ENCODE measurements around the gene ARHGEF10L.
A peak's percentile ranks its signal among the peaks of the same experiment; 100 is the strongest.

Gene ARHGEF10L

DNA sequence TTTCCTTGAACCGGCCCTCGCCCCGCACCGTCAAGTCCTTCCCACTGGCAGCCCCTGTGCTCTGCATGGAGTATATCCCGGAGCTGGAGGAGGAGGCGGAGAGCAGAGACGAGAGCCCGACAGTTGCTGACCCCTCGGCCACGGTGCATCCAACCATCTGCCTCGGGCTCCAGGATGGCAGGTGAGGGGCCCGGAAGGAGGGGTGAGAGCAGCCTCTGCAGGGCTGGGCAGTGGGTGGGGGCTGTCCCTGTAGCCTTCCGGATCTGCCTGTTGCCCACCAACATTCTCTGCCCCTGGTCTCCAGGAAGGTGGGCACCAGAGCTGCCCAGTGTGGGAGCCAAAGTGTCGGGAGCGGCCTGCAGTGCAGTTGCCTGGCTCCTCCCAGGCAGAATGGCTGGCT, 116.4 kb downstream of the ARHGEF10L start:
- no peak overlapping the region for H3K4me3 ChIP-seq (replicated peaks in 1 of 2; ENCODE audit: low read depth in 2 of 2, low read length in 2 of 2)
- DNase-seq (ENCODE audit: low read depth in 2 of 2): no peak
- TF ChIP-seq, protein P1, sequence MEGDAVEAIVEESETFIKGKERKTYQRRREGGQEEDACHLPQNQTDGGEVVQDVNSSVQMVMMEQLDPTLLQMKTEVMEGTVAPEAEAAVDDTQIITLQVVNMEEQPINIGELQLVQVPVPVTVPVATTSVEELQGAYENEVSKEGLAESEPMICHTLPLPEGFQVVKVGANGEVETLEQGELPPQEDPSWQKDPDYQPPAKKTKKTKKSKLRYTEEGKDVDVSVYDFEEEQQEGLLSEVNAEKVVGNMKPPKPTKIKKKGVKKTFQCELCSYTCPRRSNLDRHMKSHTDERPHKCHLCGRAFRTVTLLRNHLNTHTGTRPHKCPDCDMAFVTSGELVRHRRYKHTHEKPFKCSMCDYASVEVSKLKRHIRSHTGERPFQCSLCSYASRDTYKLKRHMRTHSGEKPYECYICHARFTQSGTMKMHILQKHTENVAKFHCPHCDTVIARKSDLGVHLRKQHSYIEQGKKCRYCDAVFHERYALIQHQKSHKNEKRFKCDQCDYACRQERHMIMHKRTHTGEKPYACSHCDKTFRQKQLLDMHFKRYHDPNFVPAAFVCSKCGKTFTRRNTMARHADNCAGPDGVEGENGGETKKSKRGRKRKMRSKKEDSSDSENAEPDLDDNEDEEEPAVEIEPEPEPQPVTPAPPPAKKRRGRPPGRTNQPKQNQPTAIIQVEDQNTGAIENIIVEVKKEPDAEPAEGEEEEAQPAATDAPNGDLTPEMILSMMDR (IDR thresholded peaks at IDR 0.05; ENCODE audit: low read depth, low read length): no peak

DNA sequence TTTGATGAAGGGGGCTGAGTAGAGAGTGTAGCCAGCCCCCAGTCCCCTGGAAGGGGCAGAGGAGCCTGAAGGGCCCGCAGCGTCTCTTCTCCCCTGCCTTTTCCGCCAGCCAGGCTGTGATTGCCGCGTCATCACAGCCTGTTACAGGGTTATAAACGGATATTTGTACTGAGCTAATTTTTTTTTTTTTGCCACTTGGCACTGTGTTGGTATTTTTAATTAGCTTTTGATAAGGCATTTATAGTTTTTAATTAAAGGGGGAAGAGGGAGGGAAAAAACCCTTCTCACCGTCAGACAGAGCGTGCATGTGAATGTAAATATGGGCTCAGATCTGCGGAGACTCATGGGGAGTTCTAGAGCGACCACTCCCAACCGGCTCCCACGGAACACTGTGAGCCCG, 117.9 kb downstream of the ARHGEF10L start:
- H3K4me3 ChIP-seq (replicated peaks in 1 of 2; ENCODE audit: low read depth in 2 of 2, low read length in 2 of 2): no peak overlapping the region
- DNase-seq (ENCODE audit: low read depth in 2 of 2): no peak
- TF ChIP-seq, protein P1 (IDR thresholded peaks at IDR 0.05; ENCODE audit: low read depth, low read length): no peak

DNA sequence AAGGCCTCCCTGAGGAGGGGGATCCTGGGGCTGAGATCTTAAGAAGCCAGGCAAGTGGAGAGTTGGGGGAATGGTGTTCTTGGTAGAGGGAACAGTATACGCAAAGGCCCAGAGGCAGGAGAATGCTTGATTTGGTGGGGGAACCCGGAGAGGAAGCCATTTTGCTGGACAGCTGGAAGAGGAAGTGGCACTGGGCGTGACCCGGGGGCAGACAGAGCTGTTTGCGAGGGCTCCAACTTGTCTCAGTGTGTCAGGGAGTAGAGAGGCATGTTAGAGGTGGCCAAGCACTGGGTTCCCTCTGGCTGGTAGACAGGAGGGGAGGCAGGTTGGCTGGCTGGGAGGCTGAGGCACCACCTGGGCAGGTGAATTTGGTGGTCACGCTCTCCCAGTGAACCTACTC, 119.3 kb downstream of the ARHGEF10L start:
- H3K4me3 ChIP-seq (replicated peaks in 1 of 2; ENCODE audit: low read depth in 2 of 2, low read length in 2 of 2): no peak overlapping the region
- TF ChIP-seq, protein P1 (IDR thresholded peaks at IDR 0.05; ENCODE audit: low read depth, low read length): no peak
- DNase-seq (ENCODE audit: low read depth in 2 of 2): no peak

DNA sequence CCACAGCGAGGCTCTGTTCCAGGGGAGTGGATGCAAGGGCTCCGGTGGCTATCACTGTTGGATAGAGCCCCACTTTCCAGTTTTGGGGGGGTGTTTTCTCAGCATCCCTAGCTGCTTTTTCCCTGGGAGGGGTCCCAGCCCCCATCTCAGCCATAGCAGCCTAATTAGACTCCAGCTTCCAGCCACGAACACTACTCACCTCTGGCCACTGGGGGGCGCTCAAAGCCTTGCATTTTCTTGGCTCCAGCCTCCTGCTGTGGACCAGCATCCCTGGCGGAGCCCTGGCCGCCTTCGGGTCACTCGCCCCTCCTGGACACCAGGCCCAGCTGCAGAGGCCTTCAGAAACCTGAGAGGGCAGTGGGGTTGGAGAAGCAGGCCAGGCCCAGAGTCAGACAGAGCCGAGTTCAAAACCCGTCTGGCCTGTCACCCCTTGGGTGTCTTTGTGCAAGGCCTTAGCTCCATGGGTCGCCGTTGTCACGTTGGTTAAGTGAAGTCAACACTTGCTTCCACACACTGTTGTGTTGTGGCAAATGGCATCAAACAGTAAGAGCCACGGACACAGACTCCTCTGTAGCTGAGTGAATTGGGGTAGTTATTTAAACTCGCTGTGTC, 122.2 kb downstream of the ARHGEF10L start:
- H3K4me3 ChIP-seq (replicated peaks in 1 of 2; ENCODE audit: low read depth in 2 of 2, low read length in 2 of 2): no peak overlapping the region
- DNase-seq (ENCODE audit: low read depth in 2 of 2): peak; percentile 63 to 68
- TF ChIP-seq, protein P1 (IDR thresholded peaks at IDR 0.05; ENCODE audit: low read depth, low read length): peak; percentile 81

DNA sequence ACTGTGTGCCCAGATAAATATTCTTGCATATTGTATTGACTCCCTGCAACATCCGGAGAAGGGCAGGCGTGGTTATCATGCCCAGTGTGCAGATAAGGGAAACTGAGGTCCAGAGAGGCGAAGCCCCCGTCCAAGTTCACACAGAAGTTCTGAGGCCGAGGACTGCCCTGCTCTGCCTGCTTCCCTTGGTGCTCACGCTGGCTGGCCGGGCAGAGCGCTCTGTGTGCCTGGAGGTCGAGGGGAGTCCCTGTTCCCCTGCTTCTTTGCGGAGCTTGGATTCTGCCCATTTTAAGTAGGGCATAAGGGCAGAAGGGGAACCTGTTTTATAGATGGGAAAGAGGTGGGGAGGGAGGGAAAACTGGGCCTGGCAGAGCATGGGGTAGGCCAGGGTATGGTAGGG, 122.8 kb downstream of the ARHGEF10L start:
- H3K4me3 ChIP-seq (replicated peaks in 1 of 2; ENCODE audit: low read depth in 2 of 2, low read length in 2 of 2): no peak overlapping the region
- TF ChIP-seq, protein P1 (IDR thresholded peaks at IDR 0.05; ENCODE audit: low read depth, low read length): no peak
- no peak for DNase-seq (ENCODE audit: low read depth in 2 of 2)

DNA sequence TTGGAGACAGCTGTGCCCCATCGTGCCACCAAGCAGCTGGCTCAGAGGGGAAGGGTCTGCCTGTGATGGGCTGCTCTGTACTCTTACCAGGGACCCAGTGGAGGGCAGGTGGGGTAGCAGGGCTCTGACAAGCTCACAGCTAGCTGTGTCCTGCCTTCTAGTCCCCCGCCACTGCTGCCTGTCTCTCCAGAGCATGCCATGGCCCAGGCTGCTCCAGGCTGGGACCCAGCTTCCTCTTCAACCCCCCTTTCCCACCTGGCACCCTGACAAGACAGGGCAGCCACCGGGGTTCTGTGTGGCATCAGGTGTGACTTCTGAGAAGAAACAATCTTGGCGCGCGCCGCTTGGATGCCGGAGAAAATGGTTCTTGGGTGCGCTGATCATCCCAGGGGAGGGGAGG, 123.3 kb downstream of the ARHGEF10L start:
- DNase-seq (ENCODE audit: low read depth in 2 of 2): no peak
- TF ChIP-seq, protein P1 (IDR thresholded peaks at IDR 0.05; ENCODE audit: low read depth, low read length): no peak
- no peak overlapping the region for H3K4me3 ChIP-seq (replicated peaks in 1 of 2; ENCODE audit: low read depth in 2 of 2, low read length in 2 of 2)

DNA sequence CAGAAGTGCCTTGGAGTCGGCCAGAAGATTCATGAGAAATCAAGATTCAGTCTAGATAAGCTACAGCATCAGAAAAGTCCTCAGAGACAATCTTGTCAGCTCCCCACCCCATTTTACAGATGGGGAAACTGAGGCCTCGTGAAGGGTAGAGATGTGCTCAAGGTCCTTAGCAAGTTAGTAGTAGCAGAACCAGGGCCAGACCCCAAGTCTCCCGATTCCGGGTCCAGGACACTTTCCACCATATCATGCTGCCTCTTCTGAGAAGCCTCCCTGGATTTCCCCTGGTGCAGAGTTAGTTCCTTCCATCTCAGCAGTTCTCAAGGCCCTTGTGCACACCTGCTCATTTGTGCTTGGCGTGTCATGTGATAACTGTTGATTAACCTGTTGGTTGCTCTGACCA, 124.1 kb downstream of the ARHGEF10L start:
- TF ChIP-seq, protein P1 (IDR thresholded peaks at IDR 0.05; ENCODE audit: low read depth, low read length): no peak
- no peak for DNase-seq (ENCODE audit: low read depth in 2 of 2)
- no peak overlapping the region for H3K4me3 ChIP-seq (replicated peaks in 1 of 2; ENCODE audit: low read depth in 2 of 2, low read length in 2 of 2)

All from cardiac fibroblast (primary cell).